ENCODE data around the gene UBTF.

Gene UBTF

DNA sequence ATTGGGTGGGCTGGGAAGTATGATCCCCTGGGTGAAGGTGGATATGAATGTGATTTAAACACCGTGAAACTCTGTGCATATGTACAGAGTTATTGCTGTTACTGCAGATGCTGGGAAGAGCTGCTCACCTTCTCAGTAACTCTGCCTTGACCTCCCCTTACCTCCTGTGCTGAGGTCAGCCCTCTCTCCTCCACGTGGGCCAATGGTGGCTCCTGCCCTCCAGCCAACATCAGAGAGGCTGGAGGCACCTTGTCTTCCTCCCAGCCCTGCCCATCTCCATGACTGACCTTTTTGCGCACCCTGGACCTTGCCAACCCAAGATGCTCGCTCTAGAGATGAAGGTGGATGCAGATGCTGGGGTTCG is 49.4 kb downstream of the UBTF start:
- H3K27ac Mint-ChIP-seq: no peak overlapping the region
- CTCF ChIA-PET: no interaction called here
- H3K36me3 Mint-ChIP-seq: peaks cover 2% of the 10 kb centered on the region
- H3K27me3 Mint-ChIP-seq: no peaks in the 10 kb centered on the region
- H3K4me1 Mint-ChIP-seq: peaks cover 5% of the 10 kb centered on the region
- DNase-seq: no peak
- H3K4me3 Mint-ChIP-seq: no peak overlapping the region
- H3K9me3 Mint-ChIP-seq: no peaks in the 10 kb centered on the region

DNA sequence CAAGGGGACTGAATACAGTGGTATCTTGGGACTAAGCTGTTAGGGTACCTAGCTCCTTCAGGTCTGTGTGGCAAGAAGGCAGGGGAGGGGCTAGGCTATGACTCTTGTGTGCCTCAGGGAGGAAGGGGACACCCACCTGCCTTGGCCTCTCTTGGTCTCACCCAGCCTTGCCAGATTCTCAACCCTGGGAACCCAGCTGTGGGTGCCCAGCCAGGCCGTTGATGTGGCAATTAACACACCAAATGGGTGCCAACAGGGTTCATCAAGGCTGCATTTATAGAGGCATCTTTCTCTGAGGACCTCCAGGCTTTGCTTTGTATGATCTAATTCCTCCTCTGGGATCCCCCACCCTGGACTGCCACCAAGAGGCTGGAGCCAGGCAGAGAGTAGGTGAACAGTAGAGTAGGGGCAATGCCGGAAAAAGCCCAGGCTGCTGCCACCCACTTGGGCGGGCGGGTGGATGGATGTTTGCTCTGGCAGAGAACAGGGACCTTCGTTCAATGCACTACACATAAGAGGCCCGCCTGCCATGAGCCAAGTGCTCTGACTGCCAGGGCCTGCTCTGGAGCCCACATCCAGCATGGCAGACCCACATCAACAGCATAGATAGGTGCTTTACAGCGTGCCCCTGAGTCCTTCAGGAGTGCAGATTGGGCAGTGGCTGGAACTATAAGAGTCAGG is 52.2 kb downstream of the UBTF start:
- Mint-ChIP-seq H3K9me3 (no peaks in the 10 kb centered on the region), H3K27me3 (no peaks in the 10 kb centered on the region), H3K36me3 (peaks cover 3% of the 10 kb centered on the region), H3K4me1 (peaks cover 5% of the 10 kb centered on the region), H3K4me3 (no peak overlapping the region), H3K27ac (no peak overlapping the region)
- DNase-seq: no peak
- CTCF ChIA-PET: interaction anchor here (0.8 to 1.6 kb wide), 11 partner anchors 13 to 287 kb away, joined by 3 to 17 read pairs (median 4); partner anchors contain the start of gene HDAC5

DNA sequence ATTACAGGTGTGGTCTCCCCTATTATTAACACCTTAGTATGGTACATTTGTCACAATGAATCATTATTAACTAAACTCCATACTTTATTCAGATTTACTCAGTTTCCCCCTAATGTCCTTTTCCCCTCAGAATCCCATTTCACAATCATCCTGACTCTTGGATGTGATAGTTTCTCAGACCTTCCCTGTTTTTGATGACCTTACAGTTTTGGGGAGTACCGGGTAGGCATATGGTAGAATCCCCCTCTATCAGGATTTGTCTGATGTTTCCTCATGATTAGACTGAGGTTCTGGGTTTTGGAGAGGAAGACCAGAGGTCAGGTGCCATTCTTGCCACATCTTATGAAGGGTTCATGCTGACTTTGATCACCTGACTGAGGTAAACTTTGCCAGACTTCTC is 55.0 kb downstream of the UBTF start:
- Mint-ChIP-seq H3K27me3 (no peaks in the 10 kb centered on the region), H3K4me3 (no peak overlapping the region), H3K4me1 (peaks cover 5% of the 10 kb centered on the region), H3K36me3 (peaks cover 8% of the 10 kb centered on the region), H3K9me3 (no peaks in the 10 kb centered on the region), H3K27ac (no peak overlapping the region)
- CTCF ChIA-PET: interaction anchor here (1.2 kb wide), 1 partner anchor 13 kb away, joined by 3 read pairs; no protein-coding TSS in a partner anchor
- DNase-seq: no peak

DNA sequence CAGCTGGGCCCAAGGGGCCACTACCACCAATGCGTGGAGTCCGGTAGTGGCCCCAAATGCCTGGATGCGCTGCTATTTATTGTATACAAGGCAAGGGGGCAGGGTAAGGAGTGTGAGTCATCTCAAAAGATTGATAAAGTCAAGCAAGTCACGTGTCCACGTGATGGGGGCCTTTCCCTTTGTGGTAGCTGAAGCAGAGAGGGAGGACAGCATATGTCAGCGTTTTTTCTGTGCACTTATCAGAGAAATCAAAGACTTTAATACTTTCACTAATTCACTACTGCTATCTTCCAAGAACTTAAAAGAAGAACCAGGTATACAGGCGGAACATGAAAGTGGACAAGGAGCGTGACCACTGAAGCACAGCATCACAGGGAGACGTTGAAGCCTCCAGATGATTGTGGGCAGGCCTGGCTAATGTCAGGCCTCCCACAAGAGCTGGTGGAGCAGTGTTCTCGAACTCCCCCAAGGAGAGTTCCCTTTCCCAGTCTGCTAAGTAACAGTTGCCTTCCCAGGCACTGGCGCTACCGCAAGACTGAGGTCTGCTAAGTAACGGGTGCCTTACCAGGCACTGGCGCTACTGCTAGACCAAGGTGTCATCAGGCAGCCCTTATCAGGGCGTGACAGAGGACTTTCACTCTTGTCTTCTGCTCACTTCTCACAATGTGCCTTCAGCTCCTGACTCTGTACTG is 59.8 kb downstream of the UBTF start:
- no peak for DNase-seq
- Mint-ChIP-seq H3K4me1 (no peaks in the 10 kb centered on the region), H3K27me3 (no peaks in the 10 kb centered on the region), H3K9me3 (no peaks in the 10 kb centered on the region), H3K27ac (no peak overlapping the region), H3K4me3 (no peak overlapping the region), H3K36me3 (peaks cover 19% of the 10 kb centered on the region)
- CTCF ChIA-PET: no interaction called here

DNA sequence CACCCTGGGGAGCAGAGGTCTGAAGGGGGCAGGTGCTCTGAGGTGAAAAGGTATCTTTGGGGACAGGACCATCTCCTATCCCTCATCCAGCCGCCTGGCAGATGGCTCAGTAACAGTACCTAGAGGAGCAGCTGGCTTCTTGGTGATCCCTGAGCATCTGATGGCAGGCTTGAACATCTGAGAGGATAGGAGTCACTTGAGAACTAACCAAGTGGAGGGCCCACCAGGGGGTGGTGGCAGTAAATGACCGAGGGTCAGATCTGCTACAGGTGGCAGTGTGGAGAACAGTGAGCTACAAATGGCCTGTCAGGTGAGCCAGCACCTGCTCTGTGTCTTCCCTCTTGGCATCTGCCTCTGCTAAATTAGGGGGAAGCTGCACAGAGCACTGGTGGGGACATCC is 64.0 kb downstream of the UBTF start:
- H3K36me3 Mint-ChIP-seq: peaks cover 22% of the 10 kb centered on the region
- CTCF ChIA-PET: interaction anchor here (0.7 to 1.2 kb wide), 2 partner anchors 12 to 446 kb away, joined by 3 to 4 read pairs; no protein-coding TSS in a partner anchor
- H3K27me3 Mint-ChIP-seq: no peaks in the 10 kb centered on the region
- no peaks in the 10 kb centered on the region for H3K9me3 Mint-ChIP-seq
- H3K4me1 Mint-ChIP-seq: peaks cover 10% of the 10 kb centered on the region
- peak overlapping the region; percentile 40 for H3K27ac Mint-ChIP-seq
- H3K4me3 Mint-ChIP-seq: no peak overlapping the region
- DNase-seq: no peak
